Loucy (cell line): ENCODE data around the gene GRM5.

Experiments
- CTCF ChIP-seq: fragments of 200-600 bp; sonication (generic); conservative IDR thresholded peaks from 2 replicates; pipeline ENCODE4 v1.5.1; 2014; ENCODE audit warnings: mild to moderate bottlenecking, antibody characterized with exemption, low read length
- EZH2phosphoT487 ChIP-seq: fragments of 200-600 bp; IDR thresholded peaks from 2 replicates; pipeline ENCODE4 v1.6.1; 2018; ENCODE audit warnings: antibody characterized with exemption, mild to moderate bottlenecking, moderate library complexity, borderline replicate concordance

- no peak for TF ChIP-seq CTCF
- no peak for TF ChIP-seq EZH2phosphoT487
Observed at GRCh38 chr11:88515002-88515401, 550.8 kb downstream of the GRM5 start.
